DOHH2 (cell line): ENCODE results near the gene TMPRSS9.
A peak's percentile ranks its signal among the peaks of the same experiment; 100 is the strongest.

ENCODE experiments used
- H3F3A ChIP-seq: fragments of 200-600 bp; sonication (generic), shearing (Covaris generic); 2 replicates; pipeline ENCODE4 v1.6.0; 2016; ENCODE audit warnings: antibody characterized with exemption, mild to moderate bottlenecking; ENCODE audit not compliant: control insufficient read depth, insufficient read depth
- H3K27ac ChIP-seq: fragments of 200-600 bp; sonication (generic); 2 replicates; pipeline ENCODE4 v1.5.1; 2014; ENCODE audit warnings: low read depth, mild to moderate bottlenecking, low read length, moderate library complexity
- H3K27me3 ChIP-seq: fragments of 200-600 bp; sonication (generic); 2 replicates; pipeline ENCODE4 v1.6.1; 2014; ENCODE audit warnings: mild to moderate bottlenecking, low read length, mixed read lengths; ENCODE audit not compliant: control insufficient read depth
- H3K36me3 ChIP-seq: fragments of 200-600 bp; sonication (generic); 2 replicates; pipeline ENCODE4 v1.6.1; 2014; ENCODE audit warnings: mild to moderate bottlenecking, low read length, moderate library complexity, mixed read lengths; ENCODE audit not compliant: control insufficient read depth
- H3K4me1 ChIP-seq: fragments of 200-600 bp; sonication (generic); 2 replicates; pipeline ENCODE4 v1.6.1; 2014; ENCODE audit warnings: mild to moderate bottlenecking, low read length, mixed read lengths; ENCODE audit not compliant: control insufficient read depth
- H3K4me2 ChIP-seq: fragments of 200-600 bp; sonication (generic); 2 replicates; pipeline ENCODE4 v1.6.0; 2014; ENCODE audit warnings: mild to moderate bottlenecking, low read length, moderate library complexity
- H3K4me3 ChIP-seq: fragments of 200-600 bp; sonication (generic); 2 replicates; pipeline ENCODE4 v1.5.1; 2014; ENCODE audit warnings: mild to moderate bottlenecking, low read length, mixed read lengths
- H3K79me2 ChIP-seq: fragments of 200-600 bp; sonication (generic); 2 replicates; pipeline ENCODE4 v1.6.1; 2014; ENCODE audit warnings: mild to moderate bottlenecking, low read length, mixed read lengths; ENCODE audit not compliant: control insufficient read depth
- H3K9me2 ChIP-seq: fragments of 200-600 bp; sonication (generic); replicated peaks from 2 replicates; pipeline ENCODE4 v1.6.1; 2014; ENCODE audit warnings: mild to moderate bottlenecking, low read length, mixed read lengths; ENCODE audit not compliant: control insufficient read depth
- H3K9me3 ChIP-seq: fragments of 200-600 bp; sonication (generic); 2 replicates; pipeline ENCODE4 v1.6.1; 2014; ENCODE audit warnings: antibody characterized with exemption, low read length, mixed read lengths; ENCODE audit not compliant: control insufficient read depth, insufficient read depth
- H4K20me1 ChIP-seq: fragments of 200-600 bp; sonication (generic); 2 replicates; pipeline ENCODE4 v1.6.0; 2014; ENCODE audit warnings: low read depth, mild to moderate bottlenecking, antibody characterized with exemption, low read length, moderate library complexity; ENCODE audit not compliant: control insufficient read depth, insufficient read depth
- CTCF ChIP-seq: fragments of 200-600 bp; sonication (generic); IDR thresholded peaks from one replicate; pipeline ENCODE4 v1.5.1; 2014; ENCODE audit warnings: antibody characterized with exemption, mild to moderate bottlenecking, low read depth, low read length; ENCODE audit not compliant: poor library complexity, severe bottlenecking
- EZH2phosphoT487 ChIP-seq: fragments of 200-600 bp; sonication (generic); IDR thresholded peaks from 2 replicates; pipeline ENCODE4 v1.6.1; 2017; ENCODE audit warnings: borderline replicate concordance, mild to moderate bottlenecking, antibody characterized with exemption, low read length, moderate library complexity, mixed read lengths

The TMPRSS9 gene

GRCh38 chr19:2330632-2331284, 29.3 kb upstream of the TMPRSS9 start:
- H3K9me2 ChIP-seq: no peaks in the 10 kb centered on the region
- H3K4me1 ChIP-seq: peaks cover 68% of the 10 kb centered on the region
- H3F3A ChIP-seq: peaks cover 16% of the 10 kb centered on the region
- peaks cover 14% of the 10 kb centered on the region for H4K20me1 ChIP-seq
- no peaks in the 10 kb centered on the region for H3K27me3 ChIP-seq
- H3K4me2 ChIP-seq: peak overlapping the region; percentile 89
- peaks cover 19% of the 10 kb centered on the region; the same call in 1 of the 2 replicates for H3K9me3 ChIP-seq
- peaks cover 96% of the 10 kb centered on the region for H3K79me2 ChIP-seq
- H3K36me3 ChIP-seq: peaks cover 55% of the 10 kb centered on the region
- TF ChIP-seq CTCF (no peak), EZH2phosphoT487 (no peak)
- peak overlapping the region; percentile 94 for H3K27ac ChIP-seq
- H3K4me3 ChIP-seq: peak overlapping the region; percentile 69

GRCh38 chr19:2331601-2332246, 28.3 kb upstream of the TMPRSS9 start:
- Histone ChIP-seq H3K27ac (peak overlapping the region; percentile 94), H4K20me1 (peaks cover 22% of the 10 kb centered on the region), H3K79me2 (peaks cover 96% of the 10 kb centered on the region), H3K4me2 (peak overlapping the region; percentile 89), H3F3A (peaks cover 23% of the 10 kb centered on the region), H3K4me1 (peaks cover 58% of the 10 kb centered on the region), H3K9me2 (no peaks in the 10 kb centered on the region), H3K27me3 (no peaks in the 10 kb centered on the region), H3K4me3 (peak overlapping the region; percentile 69), H3K36me3 (peaks cover 57% of the 10 kb centered on the region), H3K9me3 (peaks cover 19% of the 10 kb centered on the region; the same call in 1 of the 2 replicates)
- TF ChIP-seq EZH2phosphoT487: no peak
- TF ChIP-seq CTCF: no peak

- Histone ChIP-seq H4K20me1 (peaks cover 22% of the 10 kb centered on the region), H3K9me2 (no peaks in the 10 kb centered on the region), H3K27ac (peak overlapping the region; percentile 94), H3K4me1 (peaks cover 50% of the 10 kb centered on the region), H3K79me2 (peaks cover 96% of the 10 kb centered on the region), H3K9me3 (peaks cover 19% of the 10 kb centered on the region; the same call in 1 of the 2 replicates), H3K4me2 (peak overlapping the region; percentile 89), H3F3A (peaks cover 23% of the 10 kb centered on the region), H3K36me3 (peaks cover 54% of the 10 kb centered on the region), H3K4me3 (peak overlapping the region; percentile 69), H3K27me3 (no peaks in the 10 kb centered on the region)
- TF ChIP-seq EZH2phosphoT487: no peak
- TF ChIP-seq CTCF: no peak
Measured at GRCh38 chr19:2332341-2333026, 27.6 kb upstream of the TMPRSS9 start.
